Measurements from ENCODE around the gene POLD1.

DNA sequence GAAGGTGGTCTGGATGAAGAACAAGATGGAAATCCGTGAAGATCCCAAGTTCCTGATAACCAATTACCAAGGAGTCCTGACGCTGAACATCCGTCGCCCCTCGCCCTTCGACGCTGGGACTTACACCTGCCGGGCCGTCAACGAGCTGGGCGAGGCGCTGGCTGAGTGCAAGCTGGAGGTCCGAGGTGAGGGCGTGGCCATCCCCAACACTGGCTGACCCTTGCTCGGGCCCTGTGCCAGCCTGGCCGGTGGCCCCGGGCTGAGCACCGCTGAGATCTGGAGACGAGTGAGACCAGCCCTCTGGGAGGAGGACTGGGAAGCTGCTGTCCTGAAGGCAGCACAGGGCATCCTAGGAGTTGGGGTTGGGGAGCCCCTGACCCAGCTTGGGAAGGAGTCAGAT lies 80.2 kb downstream of the POLD1 start:
- no peak for TF ChIP-seq CTCF (IDR thresholded peaks at IDR 0.05)
- no peak for TF ChIP-seq POLR2A (IDR thresholded peaks at IDR 0.05)

All from right lobe of liver (tissue), 4 donors.